NB4 (cell line): Measurements from ENCODE around the gene HMGCL.

ENCODE experiments used
- DNase-seq: peaks from one replicate; pipeline ENCODE4 v3.0.0; 2010; ENCODE audit warnings: low read depth
- H3K4me3 ChIP-seq: one replicate; pipeline ENCODE4 v1.5.1; 2011; ENCODE audit warnings: mild to moderate bottlenecking, low read depth, low read length, moderate library complexity
- MYC ChIP-seq: IDR thresholded peaks from 2 replicates; pipeline ENCODE4 v1.6.1; 2011; ENCODE audit warnings: low read depth, low read length
- POLR2A ChIP-seq: IDR thresholded peaks from 2 replicates; pipeline ENCODE4 v1.6.1; 2011; ENCODE audit warnings: mild to moderate bottlenecking; ENCODE audit not compliant: insufficient read length; ENCODE audit errors: extremely low read depth
- TF ChIP-seq, protein P1 (sequence below): IDR thresholded peaks from one replicate; pipeline ENCODE4 v1.5.1; 2012; ENCODE audit warnings: low read depth, low read length
- TF ChIP-seq, protein P2 (sequence below): IDR thresholded peaks from 2 replicates; pipeline ENCODE4 v1.6.1; 2011; ENCODE audit warnings: low read depth, low read length

HMGCL gene

DNA sequence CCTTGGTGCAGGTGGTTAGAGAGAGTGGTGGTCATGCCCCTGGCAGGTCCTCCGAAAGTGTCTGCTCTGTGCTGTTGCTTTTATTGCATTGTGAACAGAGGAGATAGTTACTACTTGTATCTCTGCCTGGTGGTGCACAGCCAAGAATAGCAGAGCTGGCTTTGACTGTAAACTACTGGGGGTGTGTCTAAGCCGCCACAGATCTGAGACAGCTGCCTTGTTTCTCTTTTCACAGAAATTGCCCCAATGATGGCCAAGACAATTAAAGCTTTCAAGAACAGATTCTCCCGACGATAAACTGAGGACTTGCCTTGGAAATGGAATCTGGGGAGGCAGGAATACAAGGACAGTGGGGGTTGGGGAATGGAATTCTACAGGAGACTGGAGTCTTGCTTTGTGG lies 66.0 kb downstream of the HMGCL start:
- TF ChIP-seq POLR2A: no peak
- TF ChIP-seq, protein P1, sequence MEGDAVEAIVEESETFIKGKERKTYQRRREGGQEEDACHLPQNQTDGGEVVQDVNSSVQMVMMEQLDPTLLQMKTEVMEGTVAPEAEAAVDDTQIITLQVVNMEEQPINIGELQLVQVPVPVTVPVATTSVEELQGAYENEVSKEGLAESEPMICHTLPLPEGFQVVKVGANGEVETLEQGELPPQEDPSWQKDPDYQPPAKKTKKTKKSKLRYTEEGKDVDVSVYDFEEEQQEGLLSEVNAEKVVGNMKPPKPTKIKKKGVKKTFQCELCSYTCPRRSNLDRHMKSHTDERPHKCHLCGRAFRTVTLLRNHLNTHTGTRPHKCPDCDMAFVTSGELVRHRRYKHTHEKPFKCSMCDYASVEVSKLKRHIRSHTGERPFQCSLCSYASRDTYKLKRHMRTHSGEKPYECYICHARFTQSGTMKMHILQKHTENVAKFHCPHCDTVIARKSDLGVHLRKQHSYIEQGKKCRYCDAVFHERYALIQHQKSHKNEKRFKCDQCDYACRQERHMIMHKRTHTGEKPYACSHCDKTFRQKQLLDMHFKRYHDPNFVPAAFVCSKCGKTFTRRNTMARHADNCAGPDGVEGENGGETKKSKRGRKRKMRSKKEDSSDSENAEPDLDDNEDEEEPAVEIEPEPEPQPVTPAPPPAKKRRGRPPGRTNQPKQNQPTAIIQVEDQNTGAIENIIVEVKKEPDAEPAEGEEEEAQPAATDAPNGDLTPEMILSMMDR: no peak
- no peak for TF ChIP-seq MYC
- TF ChIP-seq, protein P2, sequence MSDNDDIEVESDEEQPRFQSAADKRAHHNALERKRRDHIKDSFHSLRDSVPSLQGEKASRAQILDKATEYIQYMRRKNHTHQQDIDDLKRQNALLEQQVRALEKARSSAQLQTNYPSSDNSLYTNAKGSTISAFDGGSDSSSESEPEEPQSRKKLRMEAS: no peak
- no peak overlapping the region for H3K4me3 ChIP-seq

DNA sequence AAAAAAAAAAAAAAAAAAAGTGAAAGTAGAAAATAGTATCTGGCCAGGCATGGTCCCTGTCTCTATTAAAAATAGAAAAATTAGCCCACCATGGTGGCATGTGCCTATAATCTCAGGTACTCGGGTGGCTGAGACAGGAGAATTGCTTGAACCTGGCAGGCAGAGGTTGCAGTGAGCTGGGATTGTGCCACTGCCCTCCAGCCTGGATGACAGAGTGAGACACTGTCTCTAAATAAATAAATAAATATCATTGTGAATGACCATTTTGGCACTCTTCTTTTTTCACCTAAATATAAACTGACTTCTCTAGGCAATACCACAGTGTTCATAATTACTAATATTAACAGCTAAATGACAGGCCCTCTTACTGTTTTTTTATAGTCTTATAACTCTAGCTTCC lies 67.4 kb downstream of the HMGCL start:
- H3K4me3 ChIP-seq: no peak overlapping the region
- DNase-seq: no peak
- TF ChIP-seq, protein P2: no peak
- no peak for TF ChIP-seq MYC
- no peak for TF ChIP-seq POLR2A
- TF ChIP-seq, protein P1: no peak

More for the DNA sequence above, 66.0 kb downstream of the HMGCL start:
- no peak for DNase-seq

DNA sequence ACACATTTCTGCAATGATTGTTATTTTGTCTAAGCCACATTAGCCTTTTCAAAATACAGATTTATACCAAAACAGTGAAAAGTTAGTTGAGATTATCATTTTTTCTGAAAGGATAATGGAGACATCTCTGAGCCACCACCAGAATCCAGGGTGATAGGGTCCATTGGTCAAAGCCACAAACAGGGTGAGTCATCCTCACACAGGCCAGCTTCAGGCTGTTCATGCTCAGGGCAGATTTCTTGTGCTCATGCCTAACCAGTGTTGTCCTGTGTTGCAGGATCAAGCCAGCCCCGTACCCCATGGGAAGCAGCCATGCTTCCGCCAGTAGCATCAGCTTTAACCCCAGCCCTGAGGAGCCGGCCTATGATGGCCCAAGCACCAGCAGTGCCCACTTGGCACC lies 68.6 kb downstream of the HMGCL start:
- TF ChIP-seq, protein P1: no peak
- peak; percentile 28 for DNase-seq
- no peak overlapping the region for H3K4me3 ChIP-seq

- no peak for DNase-seq
- no peak overlapping the region for H3K4me3 ChIP-seq
- TF ChIP-seq, protein P1: no peak
These were observed 72.3 kb downstream of the HMGCL start for GRCh38 chr1:23752909-23753308.
